ENCODE measurements around the gene TOX3. TPM values are rescaled to one million over a fixed set of nuclear protein-coding genes. Genes with fewer than 3 reads are reported as not detected.

TOX3 gene
- total and polyA plus RNA-seq, 2 of the 13 experiments (the other 11 are each of a cell fraction or from before 2014, with no cell fraction given), result 14.5 to 98.6 TPM

DNA sequence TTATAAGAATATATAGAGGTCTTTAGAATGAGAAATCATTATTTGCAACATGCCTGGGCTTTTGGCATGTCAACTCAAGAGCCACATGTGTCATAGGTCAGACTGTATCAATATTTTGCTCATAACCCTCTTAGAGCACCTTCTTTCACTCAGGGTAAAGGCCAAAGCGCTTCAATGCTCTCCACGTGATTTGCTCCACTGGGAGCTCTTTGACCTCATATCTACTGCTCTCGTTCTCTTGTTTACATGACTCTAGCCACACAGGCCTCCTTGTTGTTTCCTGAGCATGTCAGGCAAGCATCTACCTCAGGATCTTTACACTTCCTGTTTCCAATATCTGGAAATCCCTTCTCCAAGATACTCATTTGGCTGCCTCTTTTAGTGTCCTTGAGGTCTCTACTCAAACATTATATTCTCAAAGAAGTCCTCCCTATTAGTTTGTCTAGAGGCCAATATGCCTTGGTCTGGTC is 148.4 kb downstream of the TOX3 start (continued):
- TF ChIP-seq HBP1 (CRISPR knock-in tag; IDR thresholded peaks at IDR 0.05; ENCODE audit: low read depth), result peak; percentile 74; the same call in 1 of the 2 replicates
- TF ChIP-seq FOXJ3 (CRISPR knock-in tag; IDR thresholded peaks at IDR 0.05; ENCODE audit: borderline replicate concordance), result peak; percentile 99
- TF ChIP-seq HMG20A (CRISPR knock-in tag; IDR thresholded peaks at IDR 0.05; ENCODE audit: borderline replicate concordance), result peak; percentile 100
- no peak for TF ChIP-seq AGO1 (IDR thresholded peaks at IDR 0.05; ENCODE audit: low read depth, low read length, poor library complexity, severe bottlenecking)
- TF ChIP-seq ZNF124 (CRISPR knock-in tag; IDR thresholded peaks at IDR 0.05), result peak; percentile 92
- no peak for TF ChIP-seq FOXM1 (CRISPR knock-in tag; IDR thresholded peaks at IDR 0.05)
- TF ChIP-seq FOXO4 (CRISPR knock-in tag; conservative IDR thresholded peaks at IDR 0.05), result no peak
- peak; percentile 97 for TF ChIP-seq ZNF614 (CRISPR knock-in tag; IDR thresholded peaks at IDR 0.05; ENCODE audit: borderline replicate concordance)
- TF ChIP-seq ONECUT2 (CRISPR knock-in tag; IDR thresholded peaks at IDR 0.05), result peak; percentile 77
- TF ChIP-seq ZNF878 (CRISPR knock-in tag; IDR thresholded peaks at IDR 0.05), result peak; percentile 98
- peak; percentile 78 for TF ChIP-seq RFXANK (CRISPR knock-in tag; IDR thresholded peaks at IDR 0.05)
- no peak for TF ChIP-seq ARID2 (CRISPR knock-in tag; IDR thresholded peaks at IDR 0.05; ENCODE audit: borderline replicate concordance)
- TF ChIP-seq BCL3 (CRISPR knock-in tag; IDR thresholded peaks at IDR 0.05), result peak; percentile 55; the same call in 1 of the 2 replicates
- peak; percentile 88; the same call in 1 of the 2 replicates for TF ChIP-seq ZNF430 (CRISPR knock-in tag; IDR thresholded peaks at IDR 0.05)
- no peak for TF ChIP-seq FIP1L1 (IDR thresholded peaks at IDR 0.05; ENCODE audit: borderline replicate concordance, insufficient read depth, low read depth, low read length)
- TF ChIP-seq, protein P1, sequence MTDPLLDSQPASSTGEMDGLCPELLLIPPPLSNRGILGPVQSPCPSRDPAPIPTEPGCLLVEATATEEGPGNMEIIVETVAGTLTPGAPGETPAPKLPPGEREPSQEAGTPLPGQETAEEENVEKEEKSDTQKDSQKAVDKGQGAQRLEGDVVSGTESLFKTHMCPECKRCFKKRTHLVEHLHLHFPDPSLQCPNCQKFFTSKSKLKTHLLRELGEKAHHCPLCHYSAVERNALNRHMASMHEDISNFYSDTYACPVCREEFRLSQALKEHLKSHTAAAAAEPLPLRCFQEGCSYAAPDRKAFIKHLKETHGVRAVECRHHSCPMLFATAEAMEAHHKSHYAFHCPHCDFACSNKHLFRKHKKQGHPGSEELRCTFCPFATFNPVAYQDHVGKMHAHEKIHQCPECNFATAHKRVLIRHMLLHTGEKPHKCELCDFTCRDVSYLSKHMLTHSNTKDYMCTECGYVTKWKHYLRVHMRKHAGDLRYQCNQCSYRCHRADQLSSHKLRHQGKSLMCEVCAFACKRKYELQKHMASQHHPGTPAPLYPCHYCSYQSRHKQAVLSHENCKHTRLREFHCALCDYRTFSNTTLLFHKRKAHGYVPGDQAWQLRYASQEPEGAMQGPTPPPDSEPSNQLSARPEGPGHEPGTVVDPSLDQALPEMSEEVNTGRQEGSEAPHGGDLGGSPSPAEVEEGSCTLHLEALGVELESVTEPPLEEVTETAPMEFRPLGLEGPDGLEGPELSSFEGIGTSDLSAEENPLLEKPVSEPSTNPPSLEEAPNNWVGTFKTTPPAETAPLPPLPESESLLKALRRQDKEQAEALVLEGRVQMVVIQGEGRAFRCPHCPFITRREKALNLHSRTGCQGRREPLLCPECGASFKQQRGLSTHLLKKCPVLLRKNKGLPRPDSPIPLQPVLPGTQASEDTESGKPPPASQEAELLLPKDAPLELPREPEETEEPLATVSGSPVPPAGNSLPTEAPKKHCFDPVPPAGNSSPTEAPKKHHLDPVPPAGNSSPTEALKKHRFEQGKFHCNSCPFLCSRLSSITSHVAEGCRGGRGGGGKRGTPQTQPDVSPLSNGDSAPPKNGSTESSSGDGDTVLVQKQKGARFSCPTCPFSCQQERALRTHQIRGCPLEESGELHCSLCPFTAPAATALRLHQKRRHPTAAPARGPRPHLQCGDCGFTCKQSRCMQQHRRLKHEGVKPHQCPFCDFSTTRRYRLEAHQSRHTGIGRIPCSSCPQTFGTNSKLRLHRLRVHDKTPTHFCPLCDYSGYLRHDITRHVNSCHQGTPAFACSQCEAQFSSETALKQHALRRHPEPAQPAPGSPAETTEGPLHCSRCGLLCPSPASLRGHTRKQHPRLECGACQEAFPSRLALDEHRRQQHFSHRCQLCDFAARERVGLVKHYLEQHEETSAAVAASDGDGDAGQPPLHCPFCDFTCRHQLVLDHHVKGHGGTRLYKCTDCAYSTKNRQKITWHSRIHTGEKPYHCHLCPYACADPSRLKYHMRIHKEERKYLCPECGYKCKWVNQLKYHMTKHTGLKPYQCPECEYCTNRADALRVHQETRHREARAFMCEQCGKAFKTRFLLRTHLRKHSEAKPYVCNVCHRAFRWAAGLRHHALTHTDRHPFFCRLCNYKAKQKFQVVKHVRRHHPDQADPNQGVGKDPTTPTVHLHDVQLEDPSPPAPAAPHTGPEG (CRISPR knock-in tag; IDR thresholded peaks at IDR 0.05), result peak; percentile 65; the same call in 1 of the 2 replicates
- TF ChIP-seq PAWR (CRISPR knock-in tag; IDR thresholded peaks at IDR 0.05; ENCODE audit: borderline replicate concordance), result no peak
- TF ChIP-seq TRIM22 (IDR thresholded peaks at IDR 0.05), result no peak
- TF ChIP-seq PAX8 (CRISPR knock-in tag; IDR thresholded peaks at IDR 0.05; ENCODE audit: borderline replicate concordance), result no peak
